ENCODE results near the gene UBE2S. TPM values are rescaled to one million over a fixed set of nuclear protein-coding genes. Genes with fewer than 3 reads are reported as not detected.
A peak's percentile ranks its signal among the peaks of the same experiment; 100 is the strongest.

Gene UBE2S
- total and polyA plus RNA-seq, 10 of the 15 experiments (the other 5 are each of a cell fraction or from before 2014, with no cell fraction given): 2.3 to 640 (median 127) TPM

DNA sequence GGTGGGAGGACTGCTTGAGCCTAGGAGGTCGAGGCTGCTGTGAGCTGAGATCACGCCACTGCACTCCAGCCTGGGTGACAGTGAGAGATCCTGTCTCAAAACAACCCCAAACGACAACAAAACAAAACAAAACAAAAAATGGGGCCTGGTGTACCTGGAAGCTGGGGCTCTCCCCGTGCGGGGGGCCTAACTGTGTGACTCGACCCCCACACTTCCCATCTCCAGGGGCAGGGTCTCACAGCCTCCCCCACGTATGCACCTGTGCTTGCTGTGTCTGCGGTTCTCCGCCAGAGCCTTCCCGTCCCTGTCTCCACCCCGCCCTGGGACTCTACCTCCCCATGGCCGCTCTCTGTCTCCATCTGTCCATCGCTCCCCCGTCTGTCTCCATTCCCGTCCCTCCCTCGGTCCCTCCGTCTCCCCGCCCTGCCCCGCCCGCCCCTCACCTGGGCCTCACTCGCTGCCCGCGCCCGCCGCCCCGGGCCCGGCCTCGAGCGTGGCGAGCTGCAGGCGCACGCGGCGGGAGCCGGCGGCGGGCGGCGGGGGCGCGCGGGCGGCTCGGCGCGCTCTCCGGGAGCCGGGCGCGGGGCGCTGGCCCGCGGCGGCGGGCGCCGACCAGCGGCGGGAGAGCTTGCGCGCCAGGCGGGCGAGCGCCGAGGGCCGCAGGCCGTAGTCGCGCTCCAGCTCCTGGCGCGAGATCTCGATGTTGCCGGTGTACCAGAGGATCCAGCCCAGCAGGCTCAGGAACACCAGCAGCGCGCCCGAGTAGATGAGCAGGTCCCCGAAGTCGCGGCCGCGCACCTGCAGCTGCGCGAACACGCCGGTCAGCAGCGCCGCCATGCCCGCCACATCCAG, 24.1 kb downstream of the UBE2S start (continued):
- TF ChIP-seq, protein P1, sequence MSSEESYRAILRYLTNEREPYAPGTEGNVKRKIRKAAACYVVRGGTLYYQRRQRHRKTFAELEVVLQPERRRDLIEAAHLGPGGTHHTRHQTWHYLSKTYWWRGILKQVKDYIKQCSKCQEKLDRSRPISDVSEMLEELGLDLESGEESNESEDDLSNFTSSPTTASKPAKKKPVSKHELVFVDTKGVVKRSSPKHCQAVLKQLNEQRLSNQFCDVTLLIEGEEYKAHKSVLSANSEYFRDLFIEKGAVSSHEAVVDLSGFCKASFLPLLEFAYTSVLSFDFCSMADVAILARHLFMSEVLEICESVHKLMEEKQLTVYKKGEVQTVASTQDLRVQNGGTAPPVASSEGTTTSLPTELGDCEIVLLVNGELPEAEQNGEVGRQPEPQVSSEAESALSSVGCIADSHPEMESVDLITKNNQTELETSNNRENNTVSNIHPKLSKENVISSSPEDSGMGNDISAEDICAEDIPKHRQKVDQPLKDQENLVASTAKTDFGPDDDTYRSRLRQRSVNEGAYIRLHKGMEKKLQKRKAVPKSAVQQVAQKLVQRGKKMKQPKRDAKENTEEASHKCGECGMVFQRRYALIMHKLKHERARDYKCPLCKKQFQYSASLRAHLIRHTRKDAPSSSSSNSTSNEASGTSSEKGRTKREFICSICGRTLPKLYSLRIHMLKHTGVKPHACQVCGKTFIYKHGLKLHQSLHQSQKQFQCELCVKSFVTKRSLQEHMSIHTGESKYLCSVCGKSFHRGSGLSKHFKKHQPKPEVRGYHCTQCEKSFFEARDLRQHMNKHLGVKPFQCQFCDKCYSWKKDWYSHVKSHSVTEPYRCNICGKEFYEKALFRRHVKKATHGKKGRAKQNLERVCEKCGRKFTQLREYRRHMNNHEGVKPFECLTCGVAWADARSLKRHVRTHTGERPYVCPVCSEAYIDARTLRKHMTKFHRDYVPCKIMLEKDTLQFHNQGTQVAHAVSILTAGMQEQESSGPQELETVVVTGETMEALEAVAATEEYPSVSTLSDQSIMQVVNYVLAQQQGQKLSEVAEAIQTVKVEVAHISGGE (CRISPR knock-in tag; IDR thresholded peaks at IDR 0.05): no peak
- TF ChIP-seq HDGF (IDR thresholded peaks at IDR 0.05): 0 out of 2 replicates have a peak, but pooled peaks have one; percentile 33
- TF ChIP-seq MYC (IDR thresholded peaks at IDR 0.05; ENCODE audit: insufficient read depth, insufficient read length, insufficient replicate concordance, low read length, severe bottlenecking): peak; percentile 31
- TF ChIP-seq NFXL1 (IDR thresholded peaks at IDR 0.05; ENCODE audit: borderline replicate concordance): no peak
- TF ChIP-seq, protein P2, sequence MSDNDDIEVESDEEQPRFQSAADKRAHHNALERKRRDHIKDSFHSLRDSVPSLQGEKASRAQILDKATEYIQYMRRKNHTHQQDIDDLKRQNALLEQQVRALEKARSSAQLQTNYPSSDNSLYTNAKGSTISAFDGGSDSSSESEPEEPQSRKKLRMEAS (IDR thresholded peaks at IDR 0.05; ENCODE audit: low read depth, low read length): peak; percentile 39; the same call in 1 of the 2 replicates
- 0 out of 2 replicates have a peak, but pooled peaks have one; percentile 45 for TF ChIP-seq SIN3A (IDR thresholded peaks at IDR 0.05; ENCODE audit: low read depth, low read length)
- no peak for TF ChIP-seq BCL11A (IDR thresholded peaks at IDR 0.05; ENCODE audit: low read depth, low read length)
- no peak for TF ChIP-seq MXI1 (IDR thresholded peaks at IDR 0.05; ENCODE audit: low read depth, low read length)
- TF ChIP-seq CBFB (IDR thresholded peaks at IDR 0.05; ENCODE audit: low read depth): no peak
- no peak for TF ChIP-seq KDM1A (IDR thresholded peaks at IDR 0.05; ENCODE audit: borderline replicate concordance)
- TF ChIP-seq RUNX3 (IDR thresholded peaks at IDR 0.05; ENCODE audit: low read length): no peak
- TF ChIP-seq TBL1XR1 (IDR thresholded peaks at IDR 0.05; ENCODE audit: low read depth, low read length): no peak
- no peak for TF ChIP-seq RFX5 (IDR thresholded peaks at IDR 0.05; ENCODE audit: low read depth, low read length)
